ENCODE results near the gene MRPL4.
"Not testable (repeated sequence)": the region's sequence is repeated elsewhere in the genome, so short reads cannot be mapped to it uniquely, and the experiment has no call there.

MRPL4 gene

DNA sequence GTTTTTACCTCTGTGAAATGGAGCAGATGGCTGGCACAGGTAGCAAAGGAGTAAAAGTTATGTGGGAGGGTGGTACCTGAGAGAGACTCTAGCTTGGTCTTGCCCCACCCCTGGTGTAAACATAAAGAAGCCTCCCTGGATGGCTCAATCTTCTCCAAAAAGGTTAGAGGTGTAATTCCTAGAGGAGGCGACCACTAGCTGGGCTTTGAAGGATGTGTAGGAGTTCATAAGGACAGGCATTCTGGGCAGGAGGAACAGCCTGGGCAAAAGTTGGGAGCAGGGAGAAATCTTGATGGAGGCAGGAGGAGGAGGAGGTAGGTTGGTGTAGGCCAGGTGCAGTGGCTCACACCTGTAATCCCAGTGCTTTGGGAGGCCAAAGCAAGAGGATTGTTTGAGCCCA, 26.9 kb downstream of the MRPL4 start:
- no peak for DNase-seq (ENCODE audit: low read depth, low spot score)
- TF ChIP-seq, protein P1, sequence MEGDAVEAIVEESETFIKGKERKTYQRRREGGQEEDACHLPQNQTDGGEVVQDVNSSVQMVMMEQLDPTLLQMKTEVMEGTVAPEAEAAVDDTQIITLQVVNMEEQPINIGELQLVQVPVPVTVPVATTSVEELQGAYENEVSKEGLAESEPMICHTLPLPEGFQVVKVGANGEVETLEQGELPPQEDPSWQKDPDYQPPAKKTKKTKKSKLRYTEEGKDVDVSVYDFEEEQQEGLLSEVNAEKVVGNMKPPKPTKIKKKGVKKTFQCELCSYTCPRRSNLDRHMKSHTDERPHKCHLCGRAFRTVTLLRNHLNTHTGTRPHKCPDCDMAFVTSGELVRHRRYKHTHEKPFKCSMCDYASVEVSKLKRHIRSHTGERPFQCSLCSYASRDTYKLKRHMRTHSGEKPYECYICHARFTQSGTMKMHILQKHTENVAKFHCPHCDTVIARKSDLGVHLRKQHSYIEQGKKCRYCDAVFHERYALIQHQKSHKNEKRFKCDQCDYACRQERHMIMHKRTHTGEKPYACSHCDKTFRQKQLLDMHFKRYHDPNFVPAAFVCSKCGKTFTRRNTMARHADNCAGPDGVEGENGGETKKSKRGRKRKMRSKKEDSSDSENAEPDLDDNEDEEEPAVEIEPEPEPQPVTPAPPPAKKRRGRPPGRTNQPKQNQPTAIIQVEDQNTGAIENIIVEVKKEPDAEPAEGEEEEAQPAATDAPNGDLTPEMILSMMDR (IDR thresholded peaks at IDR 0.05; ENCODE audit: low read depth, low read length): no peak
- in situ Hi-C loops (cut with HindIII; ENCODE audit: low sequenced_read_pairs): no loop called here
- no peak overlapping the region for H3K4me3 ChIP-seq (ENCODE audit: low read depth, low read length)

DNA sequence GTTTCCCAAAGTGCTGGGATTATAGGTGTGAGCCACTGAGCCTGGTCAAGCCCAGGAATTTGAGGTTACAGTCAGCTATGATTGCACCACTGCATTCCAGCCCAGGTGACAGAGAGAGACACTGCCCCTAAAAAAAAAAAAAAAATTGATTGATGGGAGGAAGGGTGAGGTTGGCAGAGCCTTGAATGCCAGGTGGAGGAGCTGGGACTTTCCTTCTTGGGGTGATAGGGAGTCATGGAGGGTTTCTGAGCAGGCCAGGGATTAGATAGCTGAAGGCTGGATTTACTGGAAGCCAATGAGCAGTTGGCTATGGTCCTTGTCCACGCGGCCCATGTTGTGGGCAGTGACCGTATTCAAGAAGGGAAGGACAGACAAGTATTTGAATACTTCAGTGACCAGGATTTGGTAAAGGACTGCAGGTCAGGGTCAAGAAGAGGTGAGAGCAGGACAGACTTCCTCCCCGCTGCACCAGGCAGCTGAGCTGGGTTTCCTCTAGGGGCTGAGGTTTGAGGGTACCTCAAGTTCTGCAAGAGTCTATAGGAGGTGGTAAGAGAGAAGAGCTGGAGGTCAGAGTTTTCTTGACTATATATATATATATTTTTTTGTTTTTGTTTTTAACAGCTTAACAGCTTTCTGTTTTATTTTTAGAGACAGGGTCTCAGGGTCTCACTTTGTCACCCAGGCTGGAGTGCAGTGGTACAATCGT, 27.9 kb downstream of the MRPL4 start:
- TF ChIP-seq, protein P1 (IDR thresholded peaks at IDR 0.05; ENCODE audit: low read depth, low read length): no peak
- H3K4me3 ChIP-seq (ENCODE audit: low read depth, low read length): no peak overlapping the region
- no peak for DNase-seq (ENCODE audit: low read depth, low spot score)
- in situ Hi-C loops (cut with HindIII; ENCODE audit: low sequenced_read_pairs): no loop called here

DNA sequence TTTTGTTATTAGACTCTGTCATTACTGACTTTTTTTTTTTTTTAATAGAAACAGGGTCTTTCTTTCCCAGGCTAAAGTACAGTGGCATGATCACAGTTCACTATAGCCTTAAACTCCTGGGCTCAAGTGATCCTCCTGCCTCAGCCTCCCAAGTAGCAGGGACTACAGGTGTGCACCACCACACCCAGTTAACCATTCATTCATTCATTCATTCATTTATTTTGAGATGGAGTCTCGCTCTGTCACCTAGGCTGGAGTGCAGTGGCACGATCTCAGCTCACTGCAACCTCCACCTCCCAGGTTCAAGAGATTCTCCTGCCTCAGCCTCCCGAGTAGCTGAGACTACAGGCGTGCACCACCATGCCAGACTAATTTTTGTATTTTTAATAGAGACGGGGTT, 30.0 kb downstream of the MRPL4 start:
- DNase-seq (ENCODE audit: low read depth, low spot score); H3K4me3 ChIP-seq (ENCODE audit: low read depth, low read length); in situ Hi-C loops (cut with HindIII; ENCODE audit: low sequenced_read_pairs): not testable (repeated sequence)

DNA sequence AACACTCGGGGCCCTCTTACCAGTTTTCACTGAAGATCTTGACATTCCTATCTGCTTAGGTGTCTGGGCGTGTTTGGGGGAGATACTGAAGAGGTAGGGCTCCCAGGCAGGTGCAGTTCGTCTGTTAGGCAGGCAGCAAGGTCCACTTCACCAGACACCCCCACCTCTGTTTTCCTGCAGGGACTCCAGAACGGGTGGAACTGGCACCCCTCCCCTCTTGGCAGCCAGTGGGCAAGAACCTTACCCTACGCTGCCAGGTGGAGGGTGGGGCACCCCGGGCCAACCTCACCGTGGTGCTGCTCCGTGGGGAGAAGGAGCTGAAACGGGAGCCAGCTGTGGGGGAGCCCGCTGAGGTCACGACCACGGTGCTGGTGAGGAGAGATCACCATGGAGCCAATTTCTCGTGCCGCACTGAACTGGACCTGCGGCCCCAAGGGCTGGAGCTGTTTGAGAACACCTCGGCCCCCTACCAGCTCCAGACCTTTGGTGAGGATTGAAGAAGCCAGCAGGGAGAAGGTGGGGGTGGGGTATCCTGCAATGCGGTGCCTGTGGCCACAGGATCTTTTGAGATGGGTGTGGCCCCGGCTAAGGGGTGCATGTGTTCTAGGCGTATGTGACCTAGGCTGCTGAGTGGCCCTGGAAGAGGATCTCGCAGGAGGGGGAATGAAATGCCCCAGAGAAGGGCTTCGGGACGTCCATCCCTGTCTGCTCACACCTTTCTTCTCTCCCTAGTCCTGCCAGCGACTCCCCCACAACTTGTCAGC, 31.5 kb downstream of the MRPL4 start:
- no peak overlapping the region for H3K4me3 ChIP-seq (ENCODE audit: low read depth, low read length)
- TF ChIP-seq, protein P1 (IDR thresholded peaks at IDR 0.05; ENCODE audit: low read depth, low read length): no peak
- in situ Hi-C loops (cut with HindIII; ENCODE audit: low sequenced_read_pairs): no loop called here
- no peak for DNase-seq (ENCODE audit: low read depth, low spot score)

DNA sequence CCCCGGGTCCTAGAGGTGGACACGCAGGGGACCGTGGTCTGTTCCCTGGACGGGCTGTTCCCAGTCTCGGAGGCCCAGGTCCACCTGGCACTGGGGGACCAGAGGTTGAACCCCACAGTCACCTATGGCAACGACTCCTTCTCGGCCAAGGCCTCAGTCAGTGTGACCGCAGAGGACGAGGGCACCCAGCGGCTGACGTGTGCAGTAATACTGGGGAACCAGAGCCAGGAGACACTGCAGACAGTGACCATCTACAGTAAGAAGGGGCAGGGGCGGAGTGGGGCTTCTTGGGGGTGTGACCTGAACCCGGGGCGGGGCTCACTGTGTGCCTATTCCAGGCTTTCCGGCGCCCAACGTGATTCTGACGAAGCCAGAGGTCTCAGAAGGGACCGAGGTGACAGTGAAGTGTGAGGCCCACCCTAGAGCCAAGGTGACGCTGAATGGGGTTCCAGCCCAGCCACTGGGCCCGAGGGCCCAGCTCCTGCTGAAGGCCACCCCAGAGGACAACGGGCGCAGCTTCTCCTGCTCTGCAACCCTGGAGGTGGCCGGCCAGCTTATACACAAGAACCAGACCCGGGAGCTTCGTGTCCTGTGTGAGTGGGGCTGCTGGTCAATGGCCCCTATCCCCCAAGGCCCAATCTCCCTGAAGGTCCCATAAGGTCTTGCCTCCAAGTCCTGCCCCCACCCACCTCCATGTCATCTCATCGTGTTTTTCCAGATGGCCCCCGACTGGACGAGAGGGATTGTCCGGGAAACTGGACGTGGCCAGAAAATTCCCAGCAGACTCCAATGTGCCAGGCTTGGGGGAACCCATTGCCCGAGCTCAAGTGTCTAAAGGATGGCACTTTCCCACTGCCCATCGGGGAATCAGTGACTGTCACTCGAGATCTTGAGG, 32.3 kb downstream of the MRPL4 start:
- no peak for DNase-seq (ENCODE audit: low read depth, low spot score)
- TF ChIP-seq, protein P1 (IDR thresholded peaks at IDR 0.05; ENCODE audit: low read depth, low read length): no peak
- no peak overlapping the region for H3K4me3 ChIP-seq (ENCODE audit: low read depth, low read length)
- in situ Hi-C loops (cut with HindIII; ENCODE audit: low sequenced_read_pairs): no loop called here

DNA sequence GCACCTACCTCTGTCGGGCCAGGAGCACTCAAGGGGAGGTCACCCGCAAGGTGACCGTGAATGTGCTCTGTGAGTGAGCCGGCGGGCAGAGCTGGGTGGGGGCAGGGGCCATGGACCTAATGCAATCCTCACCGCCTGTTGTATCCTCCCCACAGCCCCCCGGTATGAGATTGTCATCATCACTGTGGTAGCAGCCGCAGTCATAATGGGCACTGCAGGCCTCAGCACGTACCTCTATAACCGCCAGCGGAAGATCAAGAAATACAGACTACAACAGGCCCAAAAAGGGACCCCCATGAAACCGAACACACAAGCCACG, 32.9 kb downstream of the MRPL4 start:
- in situ Hi-C loops (cut with HindIII; ENCODE audit: low sequenced_read_pairs): no loop called here
- TF ChIP-seq, protein P1 (IDR thresholded peaks at IDR 0.05; ENCODE audit: low read depth, low read length): no peak
- H3K4me3 ChIP-seq (ENCODE audit: low read depth, low read length): no peak overlapping the region
- DNase-seq (ENCODE audit: low read depth, low spot score): no peak
